Hypothalamus (tissue), 51 donors: Measurements from ENCODE around the gene SDF4.
A peak's percentile ranks its signal among the peaks of the same experiment; 100 is the strongest.
"Not testable (repeated sequence)": the region's sequence is repeated elsewhere in the genome, so short reads cannot be mapped to it uniquely, and the experiment has no call there.

ENCODE experiments used
- DNase-seq, 51 donors: peaks; one replicate each; lab custom pipeline; 2025; lab: John Stamatoyannopoulos, UW

SDF4 gene

GRCh38 chr1:1203561-1204424, 28.0 kb downstream of the SDF4 start:
- DNase-seq, result no peak

GRCh38 chr1:1202831-1203560, 28.8 kb downstream of the SDF4 start:
- DNase-seq, result no peak

- DNase-seq, result peak in 9 of 51 donors; percentile 6 to 62 (median 35)
These were observed 30.7 kb downstream of the SDF4 start for GRCh38 chr1:1200876-1201810.

- DNase-seq, result no peak
These were observed 31.6 kb downstream of the SDF4 start for GRCh38 chr1:1199961-1200875.

GRCh38 chr1:1199141-1199960, 32.5 kb downstream of the SDF4 start:
- no peak for DNase-seq

GRCh38 chr1:1198423-1199140, 33.2 kb downstream of the SDF4 start:
- no peak for DNase-seq

GRCh38 chr1:1197551-1198422, 34.0 kb downstream of the SDF4 start:
- no peak for DNase-seq

- no peak for DNase-seq
These were observed 34.7 kb downstream of the SDF4 start for GRCh38 chr1:1197188-1197500.

- DNase-seq, result no peak
These were observed 35.2 kb downstream of the SDF4 start for GRCh38 chr1:1196431-1197187.

GRCh38 chr1:1195726-1196125, 36.1 kb downstream of the SDF4 start:
- DNase-seq, result not testable (repeated sequence)

GRCh38 chr1:1194723-1195122, 37.1 kb downstream of the SDF4 start:
- no peak for DNase-seq

GRCh38 chr1:1191734-1192133, 40.1 kb downstream of the SDF4 start:
- DNase-seq, result no peak

GRCh38 chr1:1189111-1189510, 42.7 kb downstream of the SDF4 start:
- DNase-seq, result no peak

- no peak for DNase-seq
These were observed 43.9 kb downstream of the SDF4 start for GRCh38 chr1:1187938-1188337.

- DNase-seq, result peak in 34 of 51 donors; percentile 7 to 74 (median 32)
These were observed 46.6 kb downstream of the SDF4 start for GRCh38 chr1:1185101-1185765.
